GM19240 (cell line): ENCODE results near the gene EVA1C.
"Not testable (repeated sequence)": the region's sequence is repeated elsewhere in the genome, so short reads cannot be mapped to it uniquely, and the experiment has no call there.

Experiments
- DNase-seq: peaks from one replicate; pipeline ENCODE4 v3.0.0; 2011; ENCODE audit warnings: low spot score; ENCODE audit not compliant: insufficient read length

EVA1C gene

GRCh38 chr21:32423320-32424190, 11.0 kb downstream of the EVA1C start:
- no peak for DNase-seq

DNA sequence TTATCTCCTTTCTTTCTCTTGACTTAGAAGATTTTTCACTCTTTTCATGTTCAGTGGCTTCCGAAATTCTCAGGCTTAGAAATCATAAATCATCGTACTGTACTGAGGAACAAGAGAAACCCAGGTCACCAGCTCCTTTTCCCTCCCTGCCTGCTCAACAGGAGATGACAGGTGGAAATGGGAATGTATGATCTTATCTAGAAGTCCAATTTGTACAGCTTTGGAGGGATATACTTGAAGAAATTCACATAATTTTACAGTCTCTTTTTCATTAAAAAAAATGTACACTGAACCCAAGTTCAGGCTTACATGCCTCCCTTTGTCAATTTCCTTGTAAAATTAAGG, 11.7 kb downstream of the EVA1C start:
- DNase-seq = no peak

GRCh38 chr21:32424674-32425073, 12.2 kb downstream of the EVA1C start:
- DNase-seq = no peak

- no peak for DNase-seq
Observed at GRCh38 chr21:32425628-32426027, 13.1 kb downstream of the EVA1C start.

- no peak for DNase-seq
Observed at GRCh38 chr21:32426066-32426465, 13.6 kb downstream of the EVA1C start.

DNA sequence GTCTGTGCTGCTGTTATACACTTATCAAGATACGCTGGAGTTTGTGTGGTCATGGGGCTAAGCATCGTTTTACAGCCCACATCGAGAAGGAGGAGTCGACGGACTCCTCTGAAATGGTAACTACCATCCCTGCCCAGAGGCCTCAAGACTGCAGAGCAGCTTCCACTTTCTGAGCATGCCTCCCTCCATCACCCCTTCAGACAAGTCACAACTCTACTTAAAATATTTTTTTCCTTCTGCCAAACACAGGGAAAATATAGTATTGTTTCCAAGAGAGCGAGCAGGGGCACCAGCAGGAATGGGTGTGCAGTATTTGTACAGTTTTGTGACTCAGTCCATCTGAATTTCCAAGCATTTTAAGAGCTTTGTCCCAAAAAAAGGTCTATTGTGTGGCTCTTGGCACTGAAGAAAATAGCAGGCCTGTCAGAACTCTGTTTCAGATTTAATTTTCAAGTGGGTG, 14.1 kb downstream of the EVA1C start:
- no peak for DNase-seq

- DNase-seq = no peak
Observed at GRCh38 chr21:32427958-32428623, 15.6 kb downstream of the EVA1C start.

DNA sequence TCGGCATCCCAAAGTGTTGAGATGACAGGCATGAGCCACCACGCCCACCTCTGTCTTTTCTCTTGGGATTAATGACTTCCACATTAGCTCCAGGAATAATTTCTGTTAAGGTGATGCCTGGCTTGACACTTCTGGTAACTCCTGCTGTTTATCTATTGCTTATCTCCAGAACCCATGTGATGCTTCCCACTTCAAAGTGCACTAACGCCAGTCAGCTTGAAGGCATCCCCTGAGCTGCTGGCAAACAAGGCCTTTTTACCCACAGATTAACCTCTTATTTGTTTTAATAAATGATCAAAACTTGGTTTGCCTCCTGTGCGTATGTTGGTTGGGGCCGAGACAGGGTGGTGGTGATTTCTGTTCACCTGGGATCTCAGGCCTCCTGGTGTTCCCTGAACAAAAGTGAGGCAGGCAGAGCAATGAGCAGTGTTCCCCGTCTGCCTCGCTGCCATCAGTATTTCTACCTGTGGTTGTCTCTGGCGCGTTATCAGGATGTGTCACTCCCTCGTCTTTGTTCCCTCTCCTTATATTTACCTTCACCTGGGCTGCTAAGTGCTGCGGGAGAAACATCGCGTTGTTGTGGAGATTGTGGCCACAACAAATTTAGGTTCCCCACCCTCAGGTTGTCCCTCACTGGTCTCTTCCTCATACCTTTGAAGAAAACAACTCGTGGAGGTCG, 20.6 kb downstream of the EVA1C start:
- not testable (repeated sequence) for DNase-seq

DNA sequence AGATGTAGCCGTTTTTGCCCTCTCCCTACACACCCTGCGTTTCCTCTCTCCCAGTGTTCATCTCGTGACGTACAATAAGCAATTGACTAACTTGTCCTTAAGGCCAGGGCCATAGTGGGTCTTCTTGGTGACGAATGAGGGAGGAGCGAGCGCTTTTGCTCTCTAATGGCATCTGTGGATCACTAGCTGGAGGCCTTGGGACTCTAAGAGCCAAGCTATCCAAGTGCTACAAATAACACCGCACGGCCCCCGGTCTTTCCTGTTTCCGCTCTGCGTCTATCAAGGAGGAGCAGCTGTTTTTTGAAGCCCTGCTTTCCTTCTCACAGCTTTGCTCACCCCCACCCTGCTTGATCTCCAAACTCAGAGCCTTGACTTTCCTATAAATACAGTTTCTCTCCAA, 25.2 kb downstream of the EVA1C start:
- no peak for DNase-seq

GRCh38 chr21:32442566-32443318, 30.2 kb downstream of the EVA1C start:
- no peak for DNase-seq

DNA sequence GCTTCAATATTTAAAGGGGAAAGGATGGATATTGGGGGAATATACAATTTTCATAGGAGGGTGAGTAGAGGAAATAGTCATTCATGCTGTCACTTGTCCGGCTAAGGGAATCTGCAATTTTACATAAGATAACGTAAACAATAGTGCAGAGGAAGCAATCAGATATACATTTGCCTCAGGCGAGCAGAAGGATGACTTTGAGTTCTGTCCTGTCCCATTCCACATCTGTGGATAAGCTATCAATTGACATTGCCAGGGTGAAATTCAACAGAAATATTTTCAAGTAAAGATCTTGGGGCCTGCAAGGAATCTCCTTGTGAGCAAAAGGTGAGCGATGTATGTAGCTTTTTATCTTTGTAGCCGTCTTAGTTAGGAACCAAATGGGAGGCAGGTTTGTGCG, 32.6 kb downstream of the EVA1C start:
- no peak for DNase-seq

DNA sequence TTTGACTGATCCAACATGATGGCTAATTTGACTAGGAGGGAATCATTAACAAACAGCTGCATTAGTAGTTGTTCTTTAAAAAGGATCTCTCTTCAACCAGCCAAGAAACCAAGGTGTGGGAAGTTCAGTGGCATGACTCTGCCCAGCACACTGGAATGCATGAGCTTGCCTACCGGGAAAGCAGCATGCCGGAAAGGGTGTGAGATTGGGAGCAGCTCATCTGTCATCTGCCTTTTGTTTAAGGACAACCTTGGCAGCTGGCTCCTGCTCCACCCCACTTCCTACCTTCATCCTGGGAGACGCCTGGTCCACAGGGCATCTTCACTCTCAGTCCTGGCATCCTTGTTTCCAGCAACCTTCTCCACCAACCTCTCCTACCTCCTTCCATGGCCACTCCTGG, 33.9 kb downstream of the EVA1C start:
- DNase-seq = not testable (repeated sequence)

DNA sequence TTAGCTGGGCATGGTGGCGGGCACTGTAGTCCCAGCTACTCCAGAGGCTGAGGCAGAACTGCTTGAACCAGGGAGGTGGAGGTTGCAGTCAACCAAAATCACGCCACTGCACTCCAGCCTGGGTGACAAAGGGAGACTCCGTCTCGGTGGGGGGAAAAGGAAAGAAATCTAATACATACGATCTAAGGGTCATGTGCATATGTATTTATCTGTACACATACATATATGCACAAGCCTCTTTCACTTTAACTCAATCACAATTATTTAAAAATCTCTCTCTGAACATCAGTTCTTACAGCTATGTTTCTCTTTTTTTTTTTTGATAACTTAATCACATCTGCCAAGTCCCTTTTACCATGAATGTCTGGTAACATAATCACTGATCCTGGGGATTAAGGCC, 34.7 kb downstream of the EVA1C start:
- no peak for DNase-seq

- no peak for DNase-seq
Observed at GRCh38 chr21:32448803-32449594, 36.5 kb downstream of the EVA1C start.

- DNase-seq = not testable (repeated sequence)
Observed at GRCh38 chr21:32450881-32451701, 38.6 kb downstream of the EVA1C start.

- not testable (repeated sequence) for DNase-seq
Observed at GRCh38 chr21:32452191-32452590, 39.7 kb downstream of the EVA1C start.

DNA sequence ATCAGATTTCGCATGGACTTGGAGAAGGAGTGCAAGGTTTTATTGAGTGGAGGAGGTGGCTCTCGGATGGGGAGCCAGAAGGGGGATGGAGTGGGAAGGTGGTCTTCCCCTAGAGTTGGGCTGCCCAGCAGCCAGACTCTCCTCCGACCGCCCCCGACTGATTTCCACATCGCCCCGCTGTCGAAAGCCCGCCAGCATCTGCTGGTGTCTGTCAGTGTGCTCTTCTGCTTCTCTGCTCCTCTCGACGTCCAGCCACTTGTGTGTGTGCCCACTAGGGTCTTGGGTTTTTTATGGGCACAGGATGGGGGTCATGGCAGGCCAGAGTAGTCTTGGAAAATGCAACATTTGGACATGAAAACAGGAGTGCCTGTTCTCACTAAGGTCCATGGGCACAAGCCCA, 40.1 kb downstream of the EVA1C start:
- no peak for DNase-seq

GRCh38 chr21:32455548-32455947, 43.0 kb downstream of the EVA1C start:
- DNase-seq = no peak

DNA sequence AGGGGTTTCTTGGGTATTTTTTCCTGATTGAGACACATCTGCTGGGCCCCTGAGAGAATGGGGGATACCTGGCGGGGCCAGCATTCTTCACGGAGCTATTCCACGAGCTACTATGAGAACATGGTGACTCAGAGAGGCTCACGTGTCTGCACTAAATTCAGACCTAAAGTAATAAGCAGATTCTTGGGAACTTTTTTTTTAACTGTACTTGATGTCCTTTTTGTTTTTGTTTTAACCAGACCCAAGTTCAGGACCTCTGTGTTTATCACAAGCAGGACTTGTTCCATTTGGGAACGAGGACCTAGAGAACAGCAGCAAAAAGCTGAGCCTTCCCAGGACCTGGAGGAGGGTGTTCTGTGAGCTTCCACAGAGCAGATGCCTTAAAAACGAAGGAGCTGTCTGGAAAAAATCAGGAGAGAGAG, 44.0 kb downstream of the EVA1C start:
- no peak for DNase-seq

DNA sequence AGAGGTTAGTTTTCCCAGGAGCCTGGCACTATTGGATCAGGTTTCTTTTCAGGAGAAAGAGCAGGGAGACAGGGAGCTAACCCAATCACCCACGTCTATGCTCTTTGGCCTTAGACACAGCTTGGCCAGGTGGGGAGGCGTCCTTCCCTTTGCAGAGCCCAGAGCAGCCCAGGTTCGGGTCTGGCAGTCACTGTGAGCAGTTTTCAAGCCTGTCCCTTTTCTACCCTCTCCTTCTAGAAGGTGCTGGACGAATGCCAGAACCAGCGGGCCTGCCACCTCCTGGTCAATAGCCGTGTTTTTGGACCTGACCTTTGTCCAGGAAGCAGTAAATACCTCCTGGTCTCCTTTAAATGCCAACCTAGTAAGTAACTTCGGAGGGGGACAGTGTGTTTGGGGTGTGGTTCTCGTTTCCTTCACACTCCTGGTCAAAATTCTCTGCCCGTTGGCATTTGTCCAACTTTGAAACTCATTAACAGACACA, 44.9 kb downstream of the EVA1C start:
- no peak for DNase-seq
